Trophoblast cell (in vitro differentiated cells and primary cell): ENCODE data around the gene SP140L.
A peak's percentile ranks its signal among the peaks of the same experiment; 100 is the strongest.

Source experiments
- DNase-seq, 2 donors: peaks; one replicate each; pipeline ENCODE4 v3.0.0-alpha.2; 2016
- H2AFZ ChIP-seq: 2 replicates; pipeline ENCODE4 v1.6.1; 2013; ENCODE audit warnings: low read length, moderate library complexity, mild to moderate bottlenecking; ENCODE audit not compliant: insufficient read depth, poor library complexity
- H2AK5ac ChIP-seq: 2 replicates; pipeline ENCODE4 v1.6.1; 2013; ENCODE audit warnings: mild to moderate bottlenecking, low read length
- H2BK120ac ChIP-seq: 2 replicates; pipeline ENCODE4 v1.6.1; 2013; ENCODE audit warnings: low read length, mild to moderate bottlenecking, moderate library complexity; ENCODE audit not compliant: insufficient read depth, poor library complexity
- H2BK12ac ChIP-seq: 2 replicates; pipeline ENCODE4 v1.6.1; 2013; ENCODE audit warnings: mild to moderate bottlenecking, low read length, moderate library complexity
- H2BK5ac ChIP-seq: 2 replicates; pipeline ENCODE4 v1.6.1; 2013; ENCODE audit warnings: low read length, low read depth, moderate library complexity, mild to moderate bottlenecking; ENCODE audit not compliant: poor library complexity
- H3K14ac ChIP-seq: 2 replicates; pipeline ENCODE4 v1.6.1; 2013; ENCODE audit warnings: mild to moderate bottlenecking, low read length
- H3K18ac ChIP-seq: 2 replicates; pipeline ENCODE4 v1.6.1; 2013; ENCODE audit warnings: mild to moderate bottlenecking, low read length
- H3K23ac ChIP-seq: 2 replicates; pipeline ENCODE4 v1.6.1; 2013; ENCODE audit warnings: low read length
- H3K27ac ChIP-seq: 2 replicates; pipeline ENCODE4 v1.5.1; 2013; ENCODE audit warnings: low read depth, mild to moderate bottlenecking, inconsistent platforms, low read length, moderate library complexity
- H3K27me3 ChIP-seq: 2 replicates; pipeline ENCODE4 v1.6.1; 2013; ENCODE audit warnings: inconsistent platforms, mild to moderate bottlenecking, low read length, moderate library complexity; ENCODE audit not compliant: insufficient read depth
- H3K36me3 ChIP-seq, 2 experiments: 1 replicate in 1 of 2; 2 replicates in 1 of 2; pipeline ENCODE4 v1.6.1; 2013; ENCODE audit warnings: low read length in 2 of 2, mild to moderate bottlenecking in 2 of 2, moderate library complexity in 1 of 2; ENCODE audit not compliant: insufficient read depth in 2 of 2, control insufficient read depth in 1 of 2
- H3K4ac ChIP-seq: 2 replicates; pipeline ENCODE4 v1.6.1; 2013; ENCODE audit warnings: low read depth, mild to moderate bottlenecking, low read length, moderate library complexity
- H3K4me1 ChIP-seq, 2 experiments: 1 replicate in 1 of 2; 2 replicates in 1 of 2; pipeline ENCODE4 v1.6.1; 2013; ENCODE audit warnings: low read length in 2 of 2, mild to moderate bottlenecking in 2 of 2, moderate library complexity in 1 of 2; ENCODE audit not compliant: insufficient read depth in 2 of 2, control insufficient read depth in 1 of 2
- H3K4me2 ChIP-seq: 2 replicates; pipeline ENCODE4 v1.6.1; 2013; ENCODE audit warnings: inconsistent platforms, mild to moderate bottlenecking, low read length, moderate library complexity
- H3K4me3 ChIP-seq: 2 replicates; pipeline ENCODE4 v1.5.1; 2013; ENCODE audit warnings: mild to moderate bottlenecking, low read depth, low read length, inconsistent platforms
- H3K79me1 ChIP-seq: one replicate; pipeline ENCODE4 v1.6.1; 2013; ENCODE audit warnings: low read length
- H3K79me2 ChIP-seq: 2 replicates; pipeline ENCODE4 v1.6.1; 2013; ENCODE audit warnings: low read length, mild to moderate bottlenecking; ENCODE audit not compliant: control insufficient read depth, insufficient read depth, poor library complexity
- H3K9ac ChIP-seq: 2 replicates; pipeline ENCODE4 v1.6.1; 2013; ENCODE audit warnings: mild to moderate bottlenecking, low read length
- H3K9me3 ChIP-seq: 2 replicates; pipeline ENCODE4 v1.6.1; 2013; ENCODE audit warnings: low read depth, mild to moderate bottlenecking, control low read depth, inconsistent platforms, low read length; ENCODE audit not compliant: insufficient read depth
- H4K12ac ChIP-seq: 2 replicates; pipeline ENCODE4 v1.6.1; 2013; ENCODE audit warnings: low read depth, mild to moderate bottlenecking, low read length, moderate library complexity
- H4K8ac ChIP-seq: 2 replicates; pipeline ENCODE4 v1.6.1; 2013; ENCODE audit warnings: low read depth, mild to moderate bottlenecking, low read length, moderate library complexity
- H4K91ac ChIP-seq: one replicate; pipeline ENCODE4 v1.6.1; 2013; ENCODE audit warnings: low read depth, mild to moderate bottlenecking, low read length, moderate library complexity
- WGBS: extraction: QIAGEN DNeasy Blood & Tissue Kit; methylation state at CpG from one replicate; pipeline ENCODE4 v1.1.7; 2013; ENCODE audit warnings: missing lambda C conversion rate; ENCODE audit not compliant: insufficient read length, insufficient coverage; ENCODE audit errors: extremely low coverage; 5-methylcytosine and 5-hydroxymethylcytosine counted together

The SP140L gene

DNA sequence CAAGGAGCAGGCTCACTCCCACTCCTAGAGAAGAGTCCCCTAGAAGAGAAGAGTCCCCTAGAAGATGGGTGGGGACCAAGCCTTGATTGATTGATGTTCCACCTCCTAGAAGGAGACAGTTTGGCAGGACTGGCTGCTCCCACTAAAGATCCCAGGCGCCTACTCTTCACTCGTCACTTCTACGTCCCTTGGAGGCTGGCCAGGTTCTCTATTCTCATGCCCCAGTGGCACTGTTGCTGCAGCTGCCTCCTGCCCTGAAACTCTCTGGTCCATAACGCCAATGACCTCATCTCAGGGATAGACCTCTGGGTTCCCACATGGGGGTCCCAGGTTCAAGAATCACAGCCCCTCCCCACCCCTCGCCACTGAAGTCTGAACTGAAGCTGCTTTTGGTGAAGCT lies 2.5 kb upstream of the SP140L start:
- no peak overlapping the region for H3K18ac ChIP-seq
- H3K79me2 ChIP-seq: no peaks in the 10 kb centered on the region
- peaks cover 15% of the 10 kb centered on the region for H3K9me3 ChIP-seq
- no peaks in the 10 kb centered on the region for H3K27me3 ChIP-seq
- H2BK12ac ChIP-seq: no peak overlapping the region
- no peak overlapping the region for H3K27ac ChIP-seq
- DNase-seq: no peak
- no peak overlapping the region for H2AK5ac ChIP-seq
- H3K14ac ChIP-seq: no peak overlapping the region
- H3K4me1 ChIP-seq: peaks cover 3 to 7% of the 10 kb centered on the region in 2 experiments
- no peak overlapping the region for H2AFZ ChIP-seq
- H3K4me3 ChIP-seq: no peak overlapping the region
- no peak overlapping the region for H4K91ac ChIP-seq
- no peak overlapping the region for H2BK120ac ChIP-seq
- no peak overlapping the region for H3K4me2 ChIP-seq
- H3K9ac ChIP-seq: no peak overlapping the region
- H3K36me3 ChIP-seq: no peaks in the 10 kb centered on the region
- H2BK5ac ChIP-seq: no peak overlapping the region
- no peak overlapping the region for H3K23ac ChIP-seq
- H4K12ac ChIP-seq: no peak overlapping the region
- H4K8ac ChIP-seq: no peak overlapping the region
- no CpG with 5 or more reads among the region's 5 CpGs for WGBS
- H3K4ac ChIP-seq: no peak overlapping the region
- peaks cover 2% of the 10 kb centered on the region for H3K79me1 ChIP-seq

GRCh38 chr2:230325316-230326243 lies 1.4 kb upstream of the SP140L start:
- Histone ChIP-seq H3K4me2 (no peak overlapping the region), H3K4me1 (peaks cover 3 to 7% of the 10 kb centered on the region in 2 experiments), H3K23ac (no peak overlapping the region), H3K79me1 (peaks cover 2% of the 10 kb centered on the region), H3K14ac (no peak overlapping the region), H3K9me3 (peaks cover 15% of the 10 kb centered on the region), H3K36me3 (no peaks in the 10 kb centered on the region), H2AK5ac (no peak overlapping the region), H3K27me3 (no peaks in the 10 kb centered on the region), H2BK12ac (no peak overlapping the region), H3K27ac (no peak overlapping the region), H2BK120ac (no peak overlapping the region), H2AFZ (no peak overlapping the region), H3K4me3 (no peak overlapping the region), H4K91ac (no peak overlapping the region), H3K18ac (no peak overlapping the region), H4K12ac (no peak overlapping the region), H3K9ac (no peak overlapping the region), H2BK5ac (no peak overlapping the region), H3K79me2 (no peaks in the 10 kb centered on the region), H3K4ac (no peak overlapping the region), H4K8ac (no peak overlapping the region)
- WGBS: no CpG with 5 or more reads among the region's 9 CpGs
- DNase-seq: no peak

DNA sequence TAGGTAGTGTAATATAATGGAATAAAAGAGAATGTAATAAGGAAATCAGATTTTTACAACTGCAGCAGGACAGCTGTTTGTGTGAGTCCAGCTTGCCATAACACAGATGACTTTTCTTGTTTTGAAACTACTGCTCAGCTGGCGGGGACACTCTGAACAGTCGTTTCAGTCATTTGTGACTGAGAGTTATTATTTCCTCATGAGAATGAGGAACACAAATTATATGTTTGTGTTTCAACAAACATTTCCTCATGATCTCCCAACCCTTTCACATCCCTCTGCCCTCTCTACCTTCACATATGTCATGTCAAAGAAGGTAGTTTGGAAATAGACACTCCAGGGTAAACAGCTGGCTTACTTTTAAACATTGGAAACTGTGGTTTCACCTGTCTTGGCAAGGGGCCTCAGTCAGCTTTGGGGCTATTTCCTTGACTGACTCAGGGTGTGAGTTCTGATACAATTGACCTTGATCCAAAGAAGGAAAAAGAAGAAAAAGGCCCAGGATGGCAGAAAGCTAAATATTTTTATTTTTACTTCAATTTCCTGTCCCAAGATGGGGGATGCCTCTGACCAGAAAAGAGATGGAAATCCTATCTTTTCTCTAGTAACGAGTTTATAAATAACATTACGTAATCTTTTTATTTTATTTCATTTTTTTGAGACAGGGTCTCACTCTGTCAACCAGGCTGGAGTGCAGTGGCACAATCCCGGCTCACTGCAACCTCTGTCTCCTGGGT lies 593 bp downstream of the SP140L start:
- no peak overlapping the region for H4K8ac ChIP-seq
- no peak overlapping the region for H3K4ac ChIP-seq
- H3K79me2 ChIP-seq: no peaks in the 10 kb centered on the region
- H3K23ac ChIP-seq: no peak overlapping the region
- H2AFZ ChIP-seq: no peak overlapping the region
- no CpG with 5 or more reads among the region's 5 CpGs for WGBS
- H2AK5ac ChIP-seq: no peak overlapping the region
- H3K79me1 ChIP-seq: peaks cover 2% of the 10 kb centered on the region
- DNase-seq: peak in 1 of 2 donors; percentile 21
- no peak overlapping the region for H3K4me3 ChIP-seq
- H2BK5ac ChIP-seq: no peak overlapping the region
- H3K27me3 ChIP-seq: no peaks in the 10 kb centered on the region
- peaks cover 3 to 7% of the 10 kb centered on the region in 2 experiments for H3K4me1 ChIP-seq
- H3K36me3 ChIP-seq: no peaks in the 10 kb centered on the region
- no peak overlapping the region for H2BK12ac ChIP-seq
- no peak overlapping the region for H3K14ac ChIP-seq
- no peak overlapping the region for H3K18ac ChIP-seq
- peak overlapping the region; percentile 17 for H3K4me2 ChIP-seq
- H4K91ac ChIP-seq: no peak overlapping the region
- no peak overlapping the region for H3K9ac ChIP-seq
- no peak overlapping the region for H4K12ac ChIP-seq
- peaks cover 9% of the 10 kb centered on the region for H3K9me3 ChIP-seq
- H3K27ac ChIP-seq: no peak overlapping the region
- no peak overlapping the region for H2BK120ac ChIP-seq

GRCh38 chr2:230328155-230328458 lies 1.1 kb downstream of the SP140L start:
- Histone ChIP-seq H3K4me1 (peaks cover 3 to 7% of the 10 kb centered on the region in 2 experiments), H3K27ac (no peak overlapping the region), H3K36me3 (no peaks in the 10 kb centered on the region), H3K79me2 (no peaks in the 10 kb centered on the region), H4K8ac (no peak overlapping the region), H2AK5ac (no peak overlapping the region), H3K4me3 (no peak overlapping the region), H2BK120ac (no peak overlapping the region), H2BK5ac (no peak overlapping the region), H3K27me3 (no peaks in the 10 kb centered on the region), H3K4me2 (no peak overlapping the region), H2BK12ac (no peak overlapping the region), H3K9me3 (peaks cover 4% of the 10 kb centered on the region), H3K9ac (no peak overlapping the region), H3K4ac (no peak overlapping the region), H4K91ac (no peak overlapping the region), H2AFZ (no peak overlapping the region), H3K14ac (no peak overlapping the region), H3K79me1 (peaks cover 2% of the 10 kb centered on the region), H4K12ac (no peak overlapping the region), H3K18ac (no peak overlapping the region), H3K23ac (no peak overlapping the region)
- no CpG with 5 or more reads among the region's 8 CpGs for WGBS
- no peak for DNase-seq
